Esophagus (tissue), 2 donors: ENCODE results near the gene OPTN. TPM values are rescaled to one million over a fixed set of nuclear protein-coding genes. Genes with fewer than 3 reads are reported as not detected.
A peak's percentile ranks its signal among the peaks of the same experiment; 100 is the strongest.

Experiments used
- H3K27ac ChIP-seq, 2 donors: one replicate each; pipeline ENCODE4 v1.5.1; 2013; ENCODE audit warnings: low read depth in 2 of 2, mild to moderate bottlenecking in 2 of 2, inconsistent platforms in 1 of 2, low read length in 1 of 2, moderate library complexity in 1 of 2
- H3K27me3 ChIP-seq, 2 donors: one replicate each; pipeline ENCODE4 v1.6.1; 2013; ENCODE audit warnings: low read length in 2 of 2, control low read depth in 1 of 2, mild to moderate bottlenecking in 1 of 2; ENCODE audit not compliant: insufficient read depth in 2 of 2, control insufficient read depth in 1 of 2
- H3K36me3 ChIP-seq, 2 donors: one replicate each; pipeline ENCODE4 v1.6.1; 2013; ENCODE audit warnings: low read length in 1 of 2; ENCODE audit not compliant: control insufficient read depth in 2 of 2, insufficient read depth in 2 of 2
- H3K4me1 ChIP-seq, 2 donors: one replicate each; pipeline ENCODE4 v1.6.1; 2013; ENCODE audit warnings: low read length in 1 of 2; ENCODE audit not compliant: control insufficient read depth in 2 of 2, insufficient read depth in 2 of 2
- H3K4me3 ChIP-seq, 2 donors: one replicate each; pipeline ENCODE4 v1.5.1; 2013; ENCODE audit warnings: low read length in 2 of 2, mild to moderate bottlenecking in 2 of 2, low read depth in 1 of 2, moderate library complexity in 1 of 2
- H3K9me3 ChIP-seq, 2 donors: one replicate each; pipeline ENCODE4 v1.6.1; 2013; ENCODE audit warnings: mild to moderate bottlenecking in 2 of 2, low read depth in 1 of 2, low read length in 1 of 2, moderate library complexity in 1 of 2; ENCODE audit not compliant: control insufficient read depth in 2 of 2, insufficient read depth in 1 of 2
- WGBS, 2 donors: extraction: QIAGEN DNeasy Blood & Tissue Kit; methylation state at CpG; one replicate each; pipeline ENCODE4 v1.1.7; 2013; 5-methylcytosine and 5-hydroxymethylcytosine counted together
- polyA plus RNA-seq, 2 donors: library from polyadenylated mRNA; stranded (reverse); fragments of 200-250 nt; gene quantifications; one replicate each; pipeline ENCODE4 v1.2.3, GENCODE V29; 2013
- donor health status: healthy with polysubstance abuse.
- donor health status: Bipolar disorder and iron deficiency.

The OPTN gene
- polyA plus RNA-seq, 2 donors = 29.1 to 34.2 TPM

DNA sequence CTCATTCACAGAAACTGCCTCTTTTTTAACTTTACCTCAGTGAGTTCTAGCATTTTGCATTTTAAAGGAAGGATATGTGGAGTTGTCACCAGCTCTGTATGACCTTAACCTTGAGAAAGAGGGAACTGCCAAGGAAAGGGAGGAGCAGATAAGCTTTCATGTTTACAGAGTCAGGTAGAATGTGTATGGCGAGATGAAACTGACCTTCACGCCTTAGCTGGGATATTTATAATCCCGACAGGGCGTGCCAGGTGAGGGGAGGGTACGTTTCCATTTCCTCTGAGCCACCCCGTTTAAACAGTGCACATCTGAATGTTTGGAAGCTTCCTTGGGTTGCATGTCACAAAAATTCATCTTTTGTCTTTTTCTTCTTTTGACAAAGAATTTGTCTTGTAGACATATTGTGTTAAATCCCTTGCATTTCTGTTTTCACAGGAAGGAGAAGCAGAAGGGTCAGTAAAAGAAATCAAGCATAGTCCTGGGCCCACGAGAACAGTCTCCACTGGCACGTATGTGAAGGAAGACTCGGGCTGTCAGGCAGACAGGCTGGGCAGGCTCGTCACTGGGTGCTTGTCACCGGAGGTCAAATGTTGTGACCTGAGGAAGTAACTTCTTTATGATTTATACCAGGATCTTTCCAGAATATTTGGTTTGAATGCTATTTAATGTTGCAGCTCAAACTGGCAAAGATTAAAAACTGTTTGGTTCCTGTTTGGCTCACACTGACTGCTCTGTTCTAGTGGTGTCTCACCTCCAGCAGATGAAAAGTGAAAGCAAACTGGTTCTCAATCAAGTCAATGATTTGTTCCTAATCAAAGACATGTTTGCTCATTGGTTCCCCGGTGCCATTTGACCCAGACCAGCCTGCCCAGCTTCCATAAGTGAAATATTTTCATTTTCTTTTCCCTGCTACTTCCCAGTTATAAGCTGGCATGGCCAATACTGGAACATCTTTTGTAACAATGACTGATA is 16.2 kb downstream of the OPTN start:
- Histone ChIP-seq H3K9me3 (no peaks in the 10 kb centered on the region), H3K27me3 (no peaks in the 10 kb centered on the region), H3K4me1 (no peaks in the 10 kb centered on the region), H3K4me3 (no peak overlapping the region), H3K36me3 (peaks cover 6 to 13% of the 10 kb centered on the region in 2 donors), H3K27ac (peak overlapping the region; percentile 19 to 70)
- 52 to 63% methylated on average over 12 of the region's 12 CpGs for WGBS, 2 donors

DNA sequence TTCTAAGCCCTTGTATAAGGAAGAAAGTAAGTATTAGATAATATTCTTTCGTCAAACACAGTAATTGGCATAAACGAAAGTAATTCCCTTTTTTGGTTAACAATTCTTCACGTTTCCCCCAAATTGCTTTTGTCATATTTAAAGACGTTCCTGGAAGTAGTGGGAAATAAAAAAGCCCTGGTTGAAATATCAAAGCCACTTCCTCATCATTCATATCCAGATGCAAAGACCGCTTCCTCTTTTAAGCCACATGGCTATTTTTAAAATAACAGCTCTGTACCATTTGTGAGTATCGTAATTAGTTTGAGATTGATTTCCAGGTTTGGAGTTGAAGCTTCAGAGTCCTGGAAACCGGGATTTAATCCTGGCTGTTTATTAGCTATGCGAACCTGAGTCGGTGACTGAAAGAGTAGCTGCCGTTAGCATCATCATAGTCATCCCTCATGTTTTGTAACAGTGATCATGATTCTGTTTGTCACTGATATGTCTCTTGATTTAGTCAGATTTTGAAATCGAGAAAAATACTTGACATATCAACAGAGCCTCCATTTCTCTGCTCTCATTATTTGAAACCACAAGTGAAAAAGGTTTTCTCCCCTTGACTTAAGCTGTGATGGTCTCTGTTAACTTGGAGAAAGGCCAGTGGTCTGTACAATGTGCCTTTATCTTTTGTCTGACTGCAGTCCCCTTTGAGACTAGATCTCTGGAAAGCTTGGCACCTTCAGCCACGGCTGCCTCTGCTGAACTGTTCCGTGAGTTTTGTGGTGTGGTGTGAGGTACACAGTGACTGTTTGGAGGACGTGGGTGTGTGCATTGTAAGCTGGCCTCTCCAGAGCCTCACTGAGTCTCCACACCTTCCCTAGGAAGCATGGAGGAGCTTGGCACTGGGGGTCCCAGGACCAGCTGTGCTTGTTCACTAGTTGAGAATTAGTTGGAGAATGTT is 18.1 kb downstream of the OPTN start:
- peaks cover 5 to 7% of the 10 kb centered on the region in 2 donors for H3K36me3 ChIP-seq
- WGBS, 2 donors = 72 to 75% methylated on average over 14 of the region's 14 CpGs

DNA sequence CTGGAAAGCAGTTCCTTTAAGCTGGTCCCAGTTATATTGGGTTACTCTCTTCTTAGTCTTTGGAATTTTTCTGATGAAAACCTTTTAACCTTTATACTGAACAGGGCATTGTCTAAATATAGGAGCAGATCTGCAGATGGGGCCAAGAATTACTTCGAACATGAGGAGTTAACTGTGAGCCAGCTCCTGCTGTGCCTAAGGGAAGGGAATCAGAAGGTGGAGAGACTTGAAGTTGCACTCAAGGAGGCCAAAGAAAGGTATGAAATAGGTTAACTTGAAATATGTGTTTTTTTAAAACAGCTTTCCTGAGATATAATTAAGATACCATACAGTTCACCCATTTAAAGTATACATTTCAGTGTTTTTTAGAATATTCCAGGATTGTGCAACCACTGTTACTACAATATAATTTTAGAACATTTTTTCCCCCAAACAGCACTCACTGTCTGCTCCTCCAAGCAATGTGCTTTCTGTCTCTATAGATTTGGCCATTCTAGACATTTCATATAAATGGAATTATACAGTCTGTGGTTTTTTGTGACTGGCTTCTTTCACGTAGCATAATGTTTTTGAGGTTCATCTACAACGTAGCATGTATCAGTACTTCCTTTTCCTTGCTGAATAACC is 18.9 kb downstream of the OPTN start:
- H3K4me1 ChIP-seq = no peaks in the 10 kb centered on the region
- peaks cover 5 to 6% of the 10 kb centered on the region in 2 donors for H3K36me3 ChIP-seq
- H3K9me3 ChIP-seq = no peaks in the 10 kb centered on the region
- 86 to 88% methylated on average over 3 of the region's 3 CpGs for WGBS, 2 donors
- H3K4me3 ChIP-seq = no peak overlapping the region
- H3K27ac ChIP-seq = no peak overlapping the region
- H3K27me3 ChIP-seq = no peaks in the 10 kb centered on the region

More for the DNA sequence above, 18.1 kb downstream of the OPTN start:
- no peak overlapping the region for H3K4me3 ChIP-seq
- H3K4me1 ChIP-seq = no peaks in the 10 kb centered on the region
- no peak overlapping the region for H3K27ac ChIP-seq
- no peaks in the 10 kb centered on the region for H3K27me3 ChIP-seq
- H3K9me3 ChIP-seq = no peaks in the 10 kb centered on the region

DNA sequence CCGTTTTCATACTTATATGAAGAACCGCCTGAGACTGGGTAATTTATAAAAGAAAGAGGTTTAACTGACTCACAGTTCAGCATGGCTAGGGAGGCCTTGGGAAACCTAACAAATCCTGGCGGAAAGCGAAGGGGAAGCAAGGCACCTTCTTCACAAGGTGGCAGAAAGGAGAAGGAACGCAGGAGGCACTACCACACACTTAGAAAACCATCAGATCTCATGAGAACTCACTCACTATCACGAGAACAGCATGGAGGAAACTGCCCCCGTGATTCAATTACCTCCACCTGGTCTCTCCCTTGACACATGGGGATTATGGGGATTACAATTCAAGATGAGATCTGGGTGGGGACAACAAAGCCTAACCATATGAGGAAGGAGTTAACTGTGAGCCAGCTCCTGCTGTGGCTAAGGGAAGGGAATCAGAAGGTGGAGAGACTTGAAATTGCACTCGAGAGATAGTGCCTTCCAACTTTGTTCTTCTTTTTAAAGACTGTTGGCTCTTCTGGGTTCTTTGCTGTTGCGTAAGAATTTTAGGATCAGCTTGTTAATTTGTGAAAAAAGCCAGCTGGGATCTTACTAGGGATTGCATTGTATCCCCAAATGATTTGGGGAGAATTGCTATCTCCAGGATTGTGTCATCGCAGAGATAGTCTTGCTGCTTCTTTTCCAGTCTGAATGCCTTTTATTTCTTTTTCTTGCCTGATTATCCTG is 21.0 kb downstream of the OPTN start:
- Histone ChIP-seq H3K27me3 (no peaks in the 10 kb centered on the region), H3K27ac (peak overlapping the region in 1 of 2 donors; percentile 24), H3K4me1 (no peaks in the 10 kb centered on the region), H3K9me3 (no peaks in the 10 kb centered on the region), H3K4me3 (no peak overlapping the region), H3K36me3 (peaks cover 5 to 6% of the 10 kb centered on the region in 2 donors)
- 78 to 82% methylated on average over 10 of the region's 10 CpGs for WGBS, 2 donors

DNA sequence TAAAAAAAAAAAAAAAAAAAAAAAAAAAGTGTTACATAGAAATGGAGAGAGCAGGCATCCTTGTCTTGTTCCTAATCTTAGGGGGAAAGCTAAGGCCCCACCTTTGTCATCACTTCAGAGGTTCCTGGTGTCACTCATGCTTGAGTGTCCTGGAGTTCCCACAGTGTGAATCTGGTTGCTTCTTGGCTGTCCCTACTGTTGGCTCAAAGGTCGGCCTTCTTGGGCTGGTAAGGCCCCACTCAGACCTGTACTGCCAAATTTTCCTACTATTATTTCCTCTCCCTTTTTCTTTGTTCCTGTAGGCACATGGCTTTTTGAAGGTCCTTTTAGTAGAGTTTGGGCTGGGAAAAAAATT is 21.5 kb downstream of the OPTN start:
- Histone ChIP-seq H3K4me3 (no peak overlapping the region), H3K27ac (no peak overlapping the region), H3K9me3 (no peaks in the 10 kb centered on the region), H3K27me3 (no peaks in the 10 kb centered on the region), H3K36me3 (peaks cover 5 to 7% of the 10 kb centered on the region in 2 donors), H3K4me1 (no peaks in the 10 kb centered on the region)
- 84 to 89% methylated on average over 1 of the region's 1 CpG for WGBS, 2 donors

DNA sequence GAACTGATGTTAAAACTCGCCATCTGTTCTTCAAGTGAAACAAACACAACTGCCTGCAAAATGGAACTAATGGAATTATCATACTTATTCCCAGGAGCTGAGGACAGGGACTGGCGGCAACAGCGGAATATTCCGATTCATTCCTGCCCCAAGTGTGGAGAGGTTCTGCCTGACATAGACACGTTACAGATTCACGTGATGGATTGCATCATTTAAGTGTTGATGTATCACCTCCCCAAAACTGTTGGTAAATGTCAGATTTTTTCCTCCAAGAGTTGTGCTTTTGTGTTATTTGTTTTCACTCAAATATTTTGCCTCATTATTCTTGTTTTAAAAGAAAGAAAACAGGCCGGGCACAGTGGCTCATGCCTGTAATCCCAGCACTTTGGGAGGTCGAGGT is 36.7 kb downstream of the OPTN start:
- H3K4me3 ChIP-seq = no peak overlapping the region
- H3K36me3 ChIP-seq = peaks cover 14 to 24% of the 10 kb centered on the region in 2 donors
- H3K27ac ChIP-seq = no peak overlapping the region
- H3K4me1 ChIP-seq = no peaks in the 10 kb centered on the region
- H3K27me3 ChIP-seq = no peaks in the 10 kb centered on the region
- H3K9me3 ChIP-seq = no peaks in the 10 kb centered on the region
- WGBS, 2 donors = 96% methylated on average over 8 of the region's 8 CpGs

DNA sequence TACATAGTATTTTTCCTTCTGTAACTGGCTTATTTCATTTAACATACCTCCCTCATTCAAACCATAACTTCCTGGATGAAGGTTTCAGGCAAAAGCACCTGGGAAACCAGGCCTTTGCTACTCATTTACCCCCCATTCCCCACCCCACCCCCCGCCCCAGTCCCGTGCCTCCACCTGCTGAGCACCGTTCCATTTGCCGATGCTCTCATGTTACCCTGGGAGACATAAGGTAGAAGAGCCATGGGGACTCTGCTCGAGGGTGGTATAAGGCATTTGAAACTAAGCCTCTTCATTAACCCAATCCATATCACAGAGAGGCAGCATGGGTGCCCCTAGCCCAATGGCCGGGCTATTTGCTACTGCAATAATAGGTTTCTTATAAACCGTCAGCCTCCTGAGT is 39.2 kb downstream of the OPTN start:
- Histone ChIP-seq H3K9me3 (no peaks in the 10 kb centered on the region), H3K4me1 (no peaks in the 10 kb centered on the region), H3K36me3 (peaks cover 10 to 13% of the 10 kb centered on the region in 2 donors), H3K27me3 (no peaks in the 10 kb centered on the region), H3K27ac (no peak overlapping the region), H3K4me3 (no peak overlapping the region)
- 78 to 87% methylated on average over 7 of the region's 7 CpGs for WGBS, 2 donors

DNA sequence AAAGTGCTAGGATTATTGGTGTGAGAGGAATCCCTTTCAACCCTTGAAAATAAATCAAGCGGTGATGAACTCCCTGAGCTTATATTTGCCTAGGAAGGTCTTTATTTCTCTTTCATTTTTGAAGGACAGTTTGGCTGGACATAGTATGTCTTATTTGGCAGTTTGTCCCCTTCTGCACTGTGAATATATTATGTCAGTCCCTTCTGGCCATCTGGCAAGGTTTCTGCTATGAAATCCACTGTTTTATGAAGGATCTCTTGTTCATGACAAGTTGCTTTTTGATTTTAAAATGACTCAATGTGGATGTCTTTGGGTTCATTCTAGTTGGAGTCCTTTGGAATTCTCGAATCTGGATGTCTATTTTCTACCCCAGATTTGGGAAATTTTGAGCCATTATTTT is 39.7 kb downstream of the OPTN start:
- Histone ChIP-seq H3K9me3 (no peaks in the 10 kb centered on the region), H3K36me3 (peaks cover 10 to 11% of the 10 kb centered on the region in 2 donors), H3K4me3 (no peak overlapping the region), H3K27me3 (no peaks in the 10 kb centered on the region), H3K4me1 (no peaks in the 10 kb centered on the region), H3K27ac (no peak overlapping the region)
- WGBS, 2 donors = 86 to 87% methylated on average over 2 of the region's 2 CpGs
